DND-41 (cell line): ENCODE data around the gene ASH1L.

Experiments used
- EZH2 ChIP-seq: IDR thresholded peaks from 3 replicates; pipeline ENCODE4 v1.6.1; 2012; ENCODE audit warnings: borderline replicate concordance, low read depth, mild to moderate bottlenecking, moderate library complexity, low read length, inconsistent platforms; ENCODE audit not compliant: severe bottlenecking
- TF ChIP-seq, protein P1 (sequence below): IDR thresholded peaks from 2 replicates; pipeline ENCODE4 v1.5.1; 2012; ENCODE audit warnings: borderline replicate concordance, low read length, moderate library complexity, mild to moderate bottlenecking; ENCODE audit not compliant: poor library complexity, severe bottlenecking; ENCODE audit errors: extremely low read depth

DNA sequence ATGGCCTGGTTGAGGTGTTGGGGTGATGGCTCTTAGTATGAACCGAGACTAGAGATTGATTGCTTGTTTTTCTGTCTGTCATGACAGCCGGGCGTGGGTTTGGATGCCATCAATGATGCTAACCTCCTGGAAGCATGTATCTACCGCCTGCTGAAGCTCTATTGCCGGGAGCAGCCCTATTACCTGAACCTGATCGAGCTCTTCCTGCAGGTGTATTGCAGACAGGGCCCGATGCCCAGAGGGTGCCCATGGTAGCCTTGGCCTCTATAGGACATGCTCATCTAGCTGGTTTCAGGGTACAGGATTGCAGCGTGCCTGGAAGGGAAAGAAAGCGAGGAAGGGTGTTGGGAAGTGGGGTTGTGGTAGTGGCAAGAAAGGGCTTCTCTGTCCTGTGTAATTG lies 244.5 kb downstream of the ASH1L start:
- TF ChIP-seq, protein P1, sequence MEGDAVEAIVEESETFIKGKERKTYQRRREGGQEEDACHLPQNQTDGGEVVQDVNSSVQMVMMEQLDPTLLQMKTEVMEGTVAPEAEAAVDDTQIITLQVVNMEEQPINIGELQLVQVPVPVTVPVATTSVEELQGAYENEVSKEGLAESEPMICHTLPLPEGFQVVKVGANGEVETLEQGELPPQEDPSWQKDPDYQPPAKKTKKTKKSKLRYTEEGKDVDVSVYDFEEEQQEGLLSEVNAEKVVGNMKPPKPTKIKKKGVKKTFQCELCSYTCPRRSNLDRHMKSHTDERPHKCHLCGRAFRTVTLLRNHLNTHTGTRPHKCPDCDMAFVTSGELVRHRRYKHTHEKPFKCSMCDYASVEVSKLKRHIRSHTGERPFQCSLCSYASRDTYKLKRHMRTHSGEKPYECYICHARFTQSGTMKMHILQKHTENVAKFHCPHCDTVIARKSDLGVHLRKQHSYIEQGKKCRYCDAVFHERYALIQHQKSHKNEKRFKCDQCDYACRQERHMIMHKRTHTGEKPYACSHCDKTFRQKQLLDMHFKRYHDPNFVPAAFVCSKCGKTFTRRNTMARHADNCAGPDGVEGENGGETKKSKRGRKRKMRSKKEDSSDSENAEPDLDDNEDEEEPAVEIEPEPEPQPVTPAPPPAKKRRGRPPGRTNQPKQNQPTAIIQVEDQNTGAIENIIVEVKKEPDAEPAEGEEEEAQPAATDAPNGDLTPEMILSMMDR: no peak
- TF ChIP-seq EZH2: no peak
